Kidney tubule cell (primary cell): Measurements from ENCODE around the gene SMAGP.
"Not testable (repeated sequence)": the region's sequence is repeated elsewhere in the genome, so short reads cannot be mapped to it uniquely, and the experiment has no call there.

ENCODE experiments used
- DNase-seq: peaks from one replicate; pipeline ENCODE4 v3.0.0-alpha.2; 2018; ENCODE audit warnings: low spot score

The SMAGP gene

DNA sequence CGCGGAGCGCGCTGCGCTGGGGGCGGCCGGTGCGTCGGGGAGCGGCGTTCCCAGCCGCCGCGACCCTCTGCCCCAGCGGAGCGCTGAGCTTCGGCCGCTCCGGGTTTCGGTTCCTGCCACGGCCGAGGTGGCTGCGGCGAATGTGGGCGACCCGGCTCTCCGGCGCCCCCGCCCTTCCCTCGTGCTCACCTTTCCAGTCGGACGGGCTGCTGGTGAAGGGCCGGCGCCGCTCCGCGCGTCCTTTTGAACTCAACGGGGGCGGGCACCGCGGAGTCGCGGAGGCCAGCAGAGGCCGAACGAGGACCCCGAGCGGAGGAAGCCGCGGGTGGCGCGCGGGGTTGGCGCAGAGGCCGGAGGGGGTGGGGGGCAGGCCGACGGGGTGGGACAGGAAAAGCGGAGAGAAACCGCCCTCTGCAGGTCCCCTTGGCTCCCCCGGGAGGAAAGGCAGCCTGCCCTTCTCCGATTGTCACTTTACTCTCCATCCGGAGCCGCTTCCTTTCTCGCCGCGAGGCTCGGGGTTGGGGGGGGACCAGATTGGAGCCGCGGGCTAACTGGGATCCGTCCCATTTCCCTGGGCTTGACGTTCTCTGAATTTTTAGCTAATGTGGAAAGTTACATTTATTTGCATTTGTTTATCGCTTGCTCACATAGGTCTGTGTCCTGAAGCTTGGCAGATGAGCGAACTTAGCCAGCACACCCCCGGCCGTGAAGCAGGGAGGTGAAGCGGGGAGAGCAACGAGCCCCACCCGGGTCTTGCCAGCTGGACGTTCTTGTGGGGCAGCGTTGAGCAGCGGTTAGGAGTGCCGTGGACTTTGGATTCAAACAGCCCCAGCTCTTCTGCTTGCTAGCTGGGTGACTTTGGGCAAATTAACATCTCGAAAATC lies at the start of gene SMAGP:
SMAGP (minus strand) TSS at position 349 of the 884 bp plus-strand sequence. CDS start 1,137 bp downstream, outside the sequence.
- DNase-seq = peak; percentile 78

DNA sequence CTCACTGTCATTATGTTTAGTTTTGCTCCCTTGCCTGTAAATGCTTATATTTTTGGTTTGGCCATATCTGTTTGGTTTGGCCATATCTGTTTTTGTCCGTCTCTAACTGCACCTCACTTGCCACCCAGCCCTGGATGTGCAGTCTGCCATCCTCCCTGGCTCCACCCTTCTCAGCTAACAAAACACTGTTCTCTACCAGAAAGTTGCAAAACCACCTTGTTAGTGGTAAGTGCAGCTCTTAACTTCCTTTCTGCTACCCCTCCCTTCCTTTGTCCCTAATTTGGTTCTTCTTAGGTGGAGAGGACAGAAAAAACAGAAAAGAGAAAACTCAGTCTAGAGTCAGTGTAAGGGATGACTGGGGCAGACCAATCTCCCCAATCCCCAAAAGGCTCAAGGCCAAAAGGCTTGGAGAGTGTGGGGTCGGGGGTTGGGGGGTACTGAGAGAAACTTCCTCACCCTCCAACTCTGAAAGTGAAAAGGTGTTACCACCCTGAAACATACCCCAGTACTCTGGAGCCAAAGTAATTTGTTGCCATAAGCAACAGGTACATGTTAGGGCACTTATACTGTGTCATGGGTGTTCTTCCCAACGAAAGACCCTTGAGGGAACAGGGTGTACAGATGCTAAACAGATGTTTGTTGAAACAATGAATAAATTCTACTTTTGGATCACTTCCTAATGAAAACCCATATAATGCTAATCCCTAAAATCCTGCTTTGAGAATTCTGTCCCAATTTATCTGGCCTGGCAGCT lies 48.8 kb upstream of the SMAGP start:
- DNase-seq = no peak

DNA sequence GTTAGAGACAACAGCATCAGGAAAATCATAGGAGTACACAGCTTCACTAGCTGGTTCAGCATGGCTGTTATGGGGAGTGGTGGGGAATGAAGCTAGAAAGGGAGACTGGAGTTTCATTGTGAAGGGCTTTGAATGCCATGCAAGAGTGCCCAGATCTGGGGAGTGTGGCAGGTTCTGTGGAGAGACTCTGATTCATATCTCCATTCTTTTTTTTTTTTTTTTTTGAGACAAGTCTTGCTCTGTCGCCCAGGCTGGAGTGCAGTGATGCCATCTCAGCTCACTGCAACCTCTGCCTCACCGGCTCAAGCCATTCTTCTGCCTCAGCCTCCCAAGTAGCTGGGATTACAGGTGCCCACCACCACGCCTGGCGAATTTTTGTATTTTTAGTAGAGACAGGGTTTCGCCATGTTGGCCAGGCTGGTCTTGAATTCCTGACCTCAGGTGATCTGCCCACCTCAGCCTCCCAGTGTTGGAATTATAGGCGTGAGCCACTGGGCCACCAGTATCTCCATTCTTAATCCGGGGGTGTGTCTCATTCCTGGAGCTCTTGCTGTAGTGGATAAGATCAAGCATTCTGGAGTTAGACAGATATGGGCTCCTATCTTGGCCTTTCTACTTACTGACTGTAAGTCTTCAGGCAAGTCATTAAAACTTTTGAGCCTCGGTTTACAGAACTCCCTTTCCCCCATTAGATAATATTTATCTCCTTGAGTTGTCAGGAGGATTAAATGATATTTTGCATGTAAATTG lies 48.0 kb upstream of the SMAGP start:
- DNase-seq = peak; percentile 58

- DNase-seq = no peak
Measured at GRCh38 chr12:51311389-51311788, 41.2 kb upstream of the SMAGP start.

DNA sequence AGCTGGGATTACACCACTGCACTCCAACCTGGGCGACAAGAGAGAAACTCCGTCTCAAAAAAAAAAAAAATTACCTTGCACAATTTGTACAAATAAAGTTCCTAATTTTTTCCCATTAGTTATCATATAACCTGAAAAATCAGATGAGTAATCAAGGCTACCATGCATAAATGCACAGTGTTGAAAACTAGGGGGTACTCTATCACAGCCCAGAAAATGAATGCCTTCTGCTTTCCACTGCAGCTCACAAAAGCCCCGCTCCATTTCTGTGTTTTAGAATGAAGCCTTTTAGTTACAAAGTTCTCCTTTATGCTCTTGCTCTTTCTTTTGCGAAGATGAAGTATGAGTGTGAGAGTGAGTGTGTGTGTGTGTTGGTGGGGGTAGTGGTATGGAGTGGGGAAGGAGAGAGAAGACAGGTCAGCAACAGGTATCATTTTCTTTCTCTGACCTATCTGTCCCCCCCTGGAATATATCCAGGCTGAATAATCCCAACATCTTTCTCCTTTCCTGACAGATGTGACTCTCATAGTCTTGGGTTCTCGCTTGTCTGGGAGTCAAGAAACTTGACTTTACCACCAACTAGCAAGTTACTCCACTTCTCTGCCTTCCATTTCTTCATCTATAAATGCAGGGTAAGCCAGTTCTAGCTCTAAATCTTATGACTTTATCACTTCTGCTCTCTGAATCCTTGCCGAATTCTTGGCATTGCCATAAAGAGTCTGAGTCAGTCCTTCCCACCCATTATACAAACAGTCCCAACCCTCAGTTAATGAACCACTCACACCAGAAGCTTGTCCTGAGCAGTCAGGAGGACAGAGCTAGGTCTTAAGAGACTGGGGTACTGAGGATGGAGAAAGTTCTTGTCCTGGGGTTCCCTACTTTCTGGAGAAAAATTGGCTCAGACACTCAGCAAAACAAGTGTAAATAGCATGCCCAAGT lies 37.7 kb upstream of the SMAGP start:
- DNase-seq = peak; percentile 81

DNA sequence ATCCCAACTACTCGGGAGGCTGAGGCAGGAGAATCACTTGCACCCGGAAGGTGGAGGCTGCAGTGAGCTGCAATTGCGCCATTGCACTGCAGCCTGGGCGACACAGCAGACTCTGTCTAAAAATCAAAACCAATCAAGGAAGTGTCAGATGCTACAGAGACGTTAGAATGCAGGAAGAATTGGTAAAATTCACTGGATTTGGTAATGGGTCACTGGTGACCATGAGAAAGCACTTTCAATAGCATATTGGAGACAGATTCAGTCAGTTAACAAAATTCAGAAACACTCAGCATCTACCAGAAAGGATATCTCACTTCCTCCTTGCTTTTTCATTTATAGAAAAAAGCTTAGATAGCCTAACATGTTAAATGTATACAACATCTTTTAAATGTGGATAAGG lies 36.3 kb upstream of the SMAGP start:
- no peak for DNase-seq

- DNase-seq = peak; percentile 15
Measured at GRCh38 chr12:51300768-51301167, 30.6 kb upstream of the SMAGP start.

- no peak for DNase-seq
Measured at GRCh38 chr12:51295651-51296050, 25.4 kb upstream of the SMAGP start.

- DNase-seq = not testable (repeated sequence)
Measured at GRCh38 chr12:51294097-51294496, 23.9 kb upstream of the SMAGP start.

GRCh38 chr12:51293696-51294095 lies 23.5 kb upstream of the SMAGP start:
- DNase-seq = no peak

GRCh38 chr12:51291603-51292513 lies 21.6 kb upstream of the SMAGP start:
- DNase-seq = not testable (repeated sequence)

- DNase-seq = no peak
Measured at GRCh38 chr12:51285843-51286242, 15.6 kb upstream of the SMAGP start.

GRCh38 chr12:51281202-51281924 lies 11.1 kb upstream of the SMAGP start:
- DNase-seq = peak; percentile 25

- no peak for DNase-seq
Measured at GRCh38 chr12:51275088-51275487, 4.9 kb upstream of the SMAGP start.

DNA sequence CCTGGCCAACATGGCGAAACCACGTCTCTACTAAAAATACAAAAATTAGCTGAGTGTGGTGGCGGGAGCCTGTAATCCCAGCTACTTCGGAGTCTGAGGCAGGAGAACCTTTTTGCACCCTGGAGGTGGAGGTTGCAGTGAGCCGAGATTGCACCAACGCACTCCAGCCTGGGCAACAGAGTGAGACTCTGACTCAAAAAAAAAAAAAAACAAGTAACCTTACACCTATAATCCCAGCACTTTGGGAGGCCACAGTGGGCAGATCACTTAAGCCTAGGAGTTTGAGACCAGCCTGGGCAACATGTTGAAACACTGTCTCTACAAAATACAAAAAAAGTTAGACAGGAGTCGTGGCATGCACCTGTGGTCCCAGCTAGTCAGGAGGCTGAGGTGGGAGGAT lies 2.6 kb upstream of the SMAGP start:
- not testable (repeated sequence) for DNase-seq

- DNase-seq = peak; percentile 97
Measured at GRCh38 chr12:51270951-51271518, 820 bp upstream of the SMAGP start.

- peak; percentile 68 for DNase-seq
Measured at GRCh38 chr12:51269174-51270066, 795 bp downstream of the SMAGP start.

DNA sequence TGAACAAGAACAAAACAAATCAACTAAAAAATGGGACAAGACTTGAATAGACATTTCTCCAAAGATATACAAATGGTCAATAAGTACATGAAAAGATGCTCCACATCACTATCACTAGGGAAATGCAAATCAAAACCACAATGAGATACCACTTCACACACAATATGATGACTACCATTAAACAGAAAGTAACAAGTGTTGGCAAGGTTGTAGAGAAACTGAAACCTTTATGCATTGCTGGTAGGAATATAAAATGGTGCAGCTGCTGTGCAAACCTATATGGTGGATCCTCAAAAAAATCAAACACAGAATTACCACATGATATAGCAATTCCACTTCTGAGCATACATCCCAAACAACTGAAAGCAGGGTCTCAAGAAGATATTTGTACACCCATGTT lies 5.2 kb downstream of the SMAGP start:
- no peak for DNase-seq
